Hepatocyte (in vitro differentiated cells): ENCODE data around the gene PCNA. TPM values are rescaled to one million over a fixed set of nuclear protein-coding genes. Genes with fewer than 3 reads are reported as not detected.

ENCODE experiments used
- DNase-seq: peaks from one replicate; pipeline ENCODE4 v3.0.0-alpha.2; 2016; ENCODE audit warnings: low spot score
- H2AFZ ChIP-seq: fragments of 200-600 bp; sonication (generic); 2 replicates; pipeline ENCODE4 v1.6.0; 2016; ENCODE audit warnings: antibody characterized with exemption, mild to moderate bottlenecking
- H3K27ac ChIP-seq: fragments of 200-600 bp; sonication (generic); 2 replicates; pipeline ENCODE4 v1.5.1; 2016; ENCODE audit warnings: mild to moderate bottlenecking
- H3K27me3 ChIP-seq: fragments of 200-600 bp; sonication (generic); 2 replicates; pipeline ENCODE4 v1.6.1; 2016
- H3K36me3 ChIP-seq: fragments of 200-600 bp; sonication (generic); replicated peaks from 2 replicates; pipeline ENCODE4 v1.5.1; 2016; ENCODE audit warnings: low read depth; ENCODE audit not compliant: insufficient read depth
- H3K4me1 ChIP-seq: fragments of 200-600 bp; sonication (generic); 2 replicates; pipeline ENCODE4 v1.5.1; 2016; ENCODE audit warnings: mild to moderate bottlenecking, moderate library complexity; ENCODE audit not compliant: insufficient read depth
- H3K4me2 ChIP-seq: fragments of 200-600 bp; sonication (generic); 2 replicates; pipeline ENCODE4 v1.6.0; 2016
- H3K4me3 ChIP-seq: fragments of 200-600 bp; sonication (generic); 2 replicates; pipeline ENCODE4 v1.5.1; 2016; ENCODE audit warnings: mild to moderate bottlenecking
- H3K79me2 ChIP-seq: fragments of 200-600 bp; sonication (generic); 2 replicates; pipeline ENCODE4 v1.6.0; 2017; ENCODE audit warnings: mild to moderate bottlenecking
- H3K9me2 ChIP-seq: fragments of 200-600 bp; sonication (generic); replicated peaks from 2 replicates; pipeline ENCODE4 v1.6.0; 2017; ENCODE audit warnings: mild to moderate bottlenecking; ENCODE audit not compliant: insufficient read depth
- H3K9me3 ChIP-seq: fragments of 200-600 bp; sonication (generic); 2 replicates; pipeline ENCODE4 v1.5.1; 2016; ENCODE audit warnings: low read depth, mild to moderate bottlenecking
- H4K20me1 ChIP-seq: fragments of 200-600 bp; sonication (generic); 2 replicates; pipeline ENCODE4 v1.6.0; 2016; ENCODE audit warnings: mild to moderate bottlenecking; ENCODE audit not compliant: insufficient read depth, poor library complexity, severe bottlenecking
- CTCF ChIP-seq: fragments of 200-600 bp; sonication (generic); IDR thresholded peaks from 2 replicates; pipeline ENCODE4 v1.5.1; 2016; ENCODE audit warnings: antibody characterized with exemption, mild to moderate bottlenecking; ENCODE audit not compliant: poor library complexity
- EZH2 ChIP-seq: fragments of 200-600 bp; sonication (generic); IDR thresholded peaks from 2 replicates; pipeline ENCODE4 v1.6.1; 2016; ENCODE audit warnings: antibody characterized with exemption, mild to moderate bottlenecking, borderline replicate concordance
- EZH2phosphoT487 ChIP-seq: fragments of 200-600 bp; sonication (generic); IDR thresholded peaks from one replicate; pipeline ENCODE4 v1.6.1; 2018; ENCODE audit warnings: antibody characterized with exemption, mild to moderate bottlenecking, low read depth, moderate library complexity; ENCODE audit not compliant: unreplicated experiment, severe bottlenecking
- WGBS: methylation state at CpG from one replicate; pipeline ENCODE4 v1.1.6; 2016; ENCODE audit warnings: low lambda C conversion rate; ENCODE audit errors: missing lambda C conversion rate; 5-methylcytosine and 5-hydroxymethylcytosine counted together
- polyA plus RNA-seq: library from polyadenylated mRNA; unstranded; fragments of >200 nt; fragmentation: Nextera tagmentation; extraction: Ambion mirVana; gene quantifications from 2 replicates; pipeline ENCODE4 v1.2.1, GENCODE V29; 2016
- total RNA-seq: library from RNA; depleted of rRNA; stranded (reverse); fragments of >200 nt; gene quantifications from 2 replicates; pipeline ENCODE4 v1.2.3, GENCODE V29; 2014

PCNA gene
- total and polyA plus RNA-seq, 2 experiments from 2014 or later, result 38.0 to 85.6 TPM

GRCh38 chr20:5088688-5089087 is 31.1 kb downstream of the PCNA start:
- 92% methylated on average over 3 of the region's 3 CpGs for WGBS

GRCh38 chr20:5085380-5085779 is 34.4 kb downstream of the PCNA start:
- Histone ChIP-seq H3K9me2 (no peaks in the 10 kb centered on the region), H2AFZ (no peak overlapping the region), H3K27me3 (no peaks in the 10 kb centered on the region), H3K4me3 (no peak overlapping the region), H4K20me1 (no peaks in the 10 kb centered on the region), H3K9me3 (no peaks in the 10 kb centered on the region), H3K27ac (no peak overlapping the region), H3K79me2 (no peaks in the 10 kb centered on the region), H3K4me1 (no peaks in the 10 kb centered on the region), H3K36me3 (no peaks in the 10 kb centered on the region), H3K4me2 (no peak overlapping the region)
- TF ChIP-seq EZH2phosphoT487 (no peak), EZH2 (no peak), CTCF (no peak)
- WGBS, result 84% methylated on average over 4 of the region's 4 CpGs
- no peak for DNase-seq

More at GRCh38 chr20:5088688-5089087, 31.1 kb downstream of the PCNA start:
- H3K79me2 ChIP-seq, result no peaks in the 10 kb centered on the region
- H3K27ac ChIP-seq, result no peak overlapping the region
- no peaks in the 10 kb centered on the region for H3K4me1 ChIP-seq
- TF ChIP-seq CTCF, result no peak
- no peak for TF ChIP-seq EZH2phosphoT487
- TF ChIP-seq EZH2, result no peak
- H3K9me3 ChIP-seq, result no peaks in the 10 kb centered on the region
- no peak overlapping the region for H3K4me3 ChIP-seq
- no peaks in the 10 kb centered on the region for H3K27me3 ChIP-seq
- no peaks in the 10 kb centered on the region for H3K36me3 ChIP-seq
- no peak overlapping the region for H3K4me2 ChIP-seq
- no peaks in the 10 kb centered on the region for H4K20me1 ChIP-seq
- DNase-seq, result no peak
- no peak overlapping the region for H2AFZ ChIP-seq
- H3K9me2 ChIP-seq, result no peaks in the 10 kb centered on the region

GRCh38 chr20:5080384-5080877 is 39.3 kb downstream of the PCNA start:
- H3K4me2 ChIP-seq, result no peak overlapping the region
- no peaks in the 10 kb centered on the region for H3K79me2 ChIP-seq
- 95% methylated on average over 10 of the region's 10 CpGs for WGBS
- H3K4me3 ChIP-seq, result no peak overlapping the region
- no peaks in the 10 kb centered on the region for H3K36me3 ChIP-seq
- no peaks in the 10 kb centered on the region for H3K27me3 ChIP-seq
- no peak overlapping the region for H2AFZ ChIP-seq
- no peaks in the 10 kb centered on the region for H4K20me1 ChIP-seq
- no peaks in the 10 kb centered on the region for H3K4me1 ChIP-seq
- H3K9me3 ChIP-seq, result no peaks in the 10 kb centered on the region
- H3K9me2 ChIP-seq, result no peaks in the 10 kb centered on the region
- H3K27ac ChIP-seq, result no peak overlapping the region
- TF ChIP-seq EZH2, result no peak
- no peak for TF ChIP-seq EZH2phosphoT487
- TF ChIP-seq CTCF, result no peak
- DNase-seq, result no peak
